ENCODE measurements around the gene ENTPD1. TPM values are rescaled to one million over a fixed set of nuclear protein-coding genes. Genes with fewer than 3 reads are reported as not detected.
"Not testable (repeated sequence)": the region's sequence is repeated elsewhere in the genome, so short reads cannot be mapped to it uniquely, and the experiment has no call there.

Gene ENTPD1
- total RNA-seq, 1 donor from 2014 or later = 34.5 TPM

- no peak for ATAC-seq
- no peaks in the 10 kb centered on the region for H3K4me1 ChIP-seq
Measured at GRCh38 chr10:95873651-95874050, 117.7 kb downstream of the ENTPD1 start.

GRCh38 chr10:95874783-95875182, 118.8 kb downstream of the ENTPD1 start:
- not testable (repeated sequence) for H3K36me3 ChIP-seq

More at GRCh38 chr10:95873651-95874050, 117.7 kb downstream of the ENTPD1 start:
- intact Hi-C loops (cut with DNase I) = no loop called here
- no peak for DNase-seq
- Histone ChIP-seq H3K27ac (no peak overlapping the region), H3K36me3 (peaks cover 8% of the 10 kb centered on the region), H3K27me3 (ENCODE audit: low read depth) (no peaks in the 10 kb centered on the region), H3K4me3 (no peak overlapping the region), H3K9me3 (no peaks in the 10 kb centered on the region)
- no peak for TF ChIP-seq CTCF (IDR thresholded peaks at IDR 0.05)

GRCh38 chr10:95876756-95877155, 120.8 kb downstream of the ENTPD1 start:
- H3K27me3 ChIP-seq (ENCODE audit: low read depth) = no peaks in the 10 kb centered on the region
- ATAC-seq = no peak
- DNase-seq = no peak
- TF ChIP-seq CTCF (IDR thresholded peaks at IDR 0.05) = no peak
- H3K27ac ChIP-seq = no peak overlapping the region
- no peak overlapping the region for H3K4me3 ChIP-seq
- H3K36me3 ChIP-seq = peaks cover 5% of the 10 kb centered on the region
- intact Hi-C loops (cut with DNase I) = no loop called here
- H3K4me1 ChIP-seq = no peaks in the 10 kb centered on the region
- H3K9me3 ChIP-seq = no peaks in the 10 kb centered on the region

More at GRCh38 chr10:95874783-95875182, 118.8 kb downstream of the ENTPD1 start:
- H3K9me3 ChIP-seq; H3K4me1 ChIP-seq; H3K27me3 ChIP-seq (ENCODE audit: low read depth); intact Hi-C loops (cut with DNase I); ATAC-seq; DNase-seq; H3K27ac ChIP-seq; H3K4me3 ChIP-seq: not testable (repeated sequence)

- H3K27me3 ChIP-seq (ENCODE audit: low read depth) = no peaks in the 10 kb centered on the region
- intact Hi-C loops (cut with DNase I) = no loop called here
- no peak overlapping the region for H3K27ac ChIP-seq
- no peak overlapping the region for H3K4me3 ChIP-seq
- H3K9me3 ChIP-seq = no peaks in the 10 kb centered on the region
- H3K36me3 ChIP-seq = peaks cover 5% of the 10 kb centered on the region
- no peaks in the 10 kb centered on the region for H3K4me1 ChIP-seq
- ATAC-seq = no peak
- no peak for DNase-seq
- TF ChIP-seq CTCF (IDR thresholded peaks at IDR 0.05) = no peak
Measured at GRCh38 chr10:95877881-95878280, 121.9 kb downstream of the ENTPD1 start.

GRCh38 chr10:95880704-95881103, 124.7 kb downstream of the ENTPD1 start:
- Histone ChIP-seq H3K4me3 (no peak overlapping the region), H3K27ac (no peak overlapping the region), H3K9me3 (no peaks in the 10 kb centered on the region), H3K4me1 (no peaks in the 10 kb centered on the region), H3K27me3 (ENCODE audit: low read depth) (no peaks in the 10 kb centered on the region), H3K36me3 (no peaks in the 10 kb centered on the region)
- intact Hi-C loops (cut with DNase I) = no loop called here
- DNase-seq = no peak
- no peak for ATAC-seq
- no peak for TF ChIP-seq CTCF (IDR thresholded peaks at IDR 0.05)

- no peaks in the 10 kb centered on the region for H3K4me1 ChIP-seq
- TF ChIP-seq CTCF (IDR thresholded peaks at IDR 0.05) = no peak
- no peaks in the 10 kb centered on the region for H3K36me3 ChIP-seq
- no peak overlapping the region for H3K4me3 ChIP-seq
- no peaks in the 10 kb centered on the region for H3K27me3 ChIP-seq (ENCODE audit: low read depth)
- DNase-seq = no peak
- intact Hi-C loops (cut with DNase I) = no loop called here
- H3K9me3 ChIP-seq = no peaks in the 10 kb centered on the region
- H3K27ac ChIP-seq = no peak overlapping the region
- ATAC-seq = no peak
Measured at GRCh38 chr10:95881316-95881715, 125.4 kb downstream of the ENTPD1 start.
